Loucy (cell line): ENCODE data around the gene ETNPPL.

ENCODE experiments used
- H2AFZ ChIP-seq: fragments of 200-600 bp; sonication (generic); 2 replicates; pipeline ENCODE4 v1.6.0; 2016; ENCODE audit warnings: antibody characterized with exemption, mild to moderate bottlenecking, low read length, moderate library complexity
- H3F3A ChIP-seq: fragments of 200-600 bp; 2 replicates; pipeline ENCODE4 v1.6.0; 2016; ENCODE audit warnings: antibody characterized with exemption, low read depth, mild to moderate bottlenecking
- H3K27me3 ChIP-seq: fragments of 200-600 bp; sonication (generic); 2 replicates; pipeline ENCODE4 v1.6.1; 2014; ENCODE audit warnings: low read length, mild to moderate bottlenecking; ENCODE audit not compliant: insufficient read depth, poor library complexity, severe bottlenecking
- H3K36me3 ChIP-seq: fragments of 200-600 bp; sonication (generic); 2 replicates; pipeline ENCODE4 v1.6.1; 2016; ENCODE audit warnings: low read length; ENCODE audit not compliant: insufficient read depth
- H3K4me1 ChIP-seq: fragments of 200-600 bp; sonication (generic); 2 replicates; pipeline ENCODE4 v1.5.1; 2014; ENCODE audit warnings: low read length, mild to moderate bottlenecking; ENCODE audit not compliant: insufficient read depth, poor library complexity, severe bottlenecking
- H3K4me2 ChIP-seq: fragments of 200-600 bp; sonication (generic); 2 replicates; pipeline ENCODE4 v1.6.0; 2014; ENCODE audit warnings: antibody characterized with exemption, low read length, low read depth, mild to moderate bottlenecking; ENCODE audit not compliant: poor library complexity, severe bottlenecking
- H3K4me3 ChIP-seq: fragments of 200-600 bp; sonication (generic); 2 replicates; pipeline ENCODE4 v1.5.1; 2014; ENCODE audit warnings: low read length, mild to moderate bottlenecking, mixed read lengths; ENCODE audit not compliant: poor library complexity, severe bottlenecking
- H3K79me2 ChIP-seq: fragments of 200-600 bp; sonication (generic); 2 replicates; pipeline ENCODE4 v1.6.1; 2014; ENCODE audit warnings: low read length; ENCODE audit not compliant: insufficient read depth
- H3K9ac ChIP-seq: fragments of 200-600 bp; sonication (generic); 2 replicates; pipeline ENCODE4 v1.6.0; 2014; ENCODE audit warnings: mild to moderate bottlenecking, low read depth, low read length, moderate library complexity; ENCODE audit not compliant: poor library complexity, severe bottlenecking
- H3K9me2 ChIP-seq: fragments of 200-600 bp; sonication (generic); replicated peaks from 2 replicates; pipeline ENCODE4 v1.6.1; 2016; ENCODE audit warnings: low read depth, low read length, mixed read lengths
- H3K9me3 ChIP-seq: fragments of 200-600 bp; sonication (generic); 2 replicates; pipeline ENCODE4 v1.6.1; 2014; ENCODE audit warnings: mild to moderate bottlenecking, antibody characterized with exemption, low read length, low read depth; ENCODE audit not compliant: insufficient read depth
- H4K20me1 ChIP-seq: fragments of 200-600 bp; sonication (generic); 2 replicates; pipeline ENCODE4 v1.6.0; 2014; ENCODE audit warnings: antibody characterized with exemption, low read length, mild to moderate bottlenecking; ENCODE audit not compliant: insufficient read depth, poor library complexity, severe bottlenecking
- EZH2phosphoT487 ChIP-seq: fragments of 200-600 bp; IDR thresholded peaks from 2 replicates; pipeline ENCODE4 v1.6.1; 2018; ENCODE audit warnings: antibody characterized with exemption, mild to moderate bottlenecking, moderate library complexity, borderline replicate concordance
- TF ChIP-seq, protein P1 (sequence below): fragments of 200-600 bp; sonication (generic); conservative IDR thresholded peaks from 2 replicates; pipeline ENCODE4 v1.5.1; 2014; ENCODE audit warnings: mild to moderate bottlenecking, antibody characterized with exemption, low read length

ETNPPL gene

DNA sequence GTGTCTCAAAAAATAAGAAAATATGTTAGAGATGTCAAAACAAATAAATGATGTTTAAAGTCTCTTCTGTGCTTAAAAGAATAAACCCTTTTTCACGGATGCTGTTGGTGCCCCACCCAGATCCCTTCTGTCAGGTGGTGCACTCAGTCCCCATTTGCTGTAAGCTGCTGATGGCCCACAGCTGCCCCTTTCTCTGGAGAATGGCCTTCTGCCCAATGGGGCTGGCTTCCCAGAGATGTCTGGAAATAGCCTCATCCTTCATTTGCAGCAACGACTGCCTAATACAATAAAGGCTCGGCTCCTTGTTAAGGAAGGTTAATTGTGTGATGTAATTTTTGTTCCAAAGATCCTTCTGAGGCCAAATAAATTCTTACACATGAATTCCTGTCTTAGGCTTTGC lies 31.8 kb downstream of the ETNPPL start:
- no peak overlapping the region for H3K9ac ChIP-seq
- H3K27me3 ChIP-seq: no peaks in the 10 kb centered on the region
- H3K4me1 ChIP-seq: no peaks in the 10 kb centered on the region
- H3K9me3 ChIP-seq: peaks cover 3% of the 10 kb centered on the region; the same call in 1 of the 2 replicates
- no peak overlapping the region for H3K4me2 ChIP-seq
- H4K20me1 ChIP-seq: no peaks in the 10 kb centered on the region
- H3K9me2 ChIP-seq: no peaks in the 10 kb centered on the region
- no peak for TF ChIP-seq EZH2phosphoT487
- TF ChIP-seq, protein P1, sequence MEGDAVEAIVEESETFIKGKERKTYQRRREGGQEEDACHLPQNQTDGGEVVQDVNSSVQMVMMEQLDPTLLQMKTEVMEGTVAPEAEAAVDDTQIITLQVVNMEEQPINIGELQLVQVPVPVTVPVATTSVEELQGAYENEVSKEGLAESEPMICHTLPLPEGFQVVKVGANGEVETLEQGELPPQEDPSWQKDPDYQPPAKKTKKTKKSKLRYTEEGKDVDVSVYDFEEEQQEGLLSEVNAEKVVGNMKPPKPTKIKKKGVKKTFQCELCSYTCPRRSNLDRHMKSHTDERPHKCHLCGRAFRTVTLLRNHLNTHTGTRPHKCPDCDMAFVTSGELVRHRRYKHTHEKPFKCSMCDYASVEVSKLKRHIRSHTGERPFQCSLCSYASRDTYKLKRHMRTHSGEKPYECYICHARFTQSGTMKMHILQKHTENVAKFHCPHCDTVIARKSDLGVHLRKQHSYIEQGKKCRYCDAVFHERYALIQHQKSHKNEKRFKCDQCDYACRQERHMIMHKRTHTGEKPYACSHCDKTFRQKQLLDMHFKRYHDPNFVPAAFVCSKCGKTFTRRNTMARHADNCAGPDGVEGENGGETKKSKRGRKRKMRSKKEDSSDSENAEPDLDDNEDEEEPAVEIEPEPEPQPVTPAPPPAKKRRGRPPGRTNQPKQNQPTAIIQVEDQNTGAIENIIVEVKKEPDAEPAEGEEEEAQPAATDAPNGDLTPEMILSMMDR: no peak
- no peaks in the 10 kb centered on the region for H3K79me2 ChIP-seq
- no peaks in the 10 kb centered on the region for H3F3A ChIP-seq
- H2AFZ ChIP-seq: no peak overlapping the region
- no peak overlapping the region for H3K4me3 ChIP-seq
- no peaks in the 10 kb centered on the region for H3K36me3 ChIP-seq

DNA sequence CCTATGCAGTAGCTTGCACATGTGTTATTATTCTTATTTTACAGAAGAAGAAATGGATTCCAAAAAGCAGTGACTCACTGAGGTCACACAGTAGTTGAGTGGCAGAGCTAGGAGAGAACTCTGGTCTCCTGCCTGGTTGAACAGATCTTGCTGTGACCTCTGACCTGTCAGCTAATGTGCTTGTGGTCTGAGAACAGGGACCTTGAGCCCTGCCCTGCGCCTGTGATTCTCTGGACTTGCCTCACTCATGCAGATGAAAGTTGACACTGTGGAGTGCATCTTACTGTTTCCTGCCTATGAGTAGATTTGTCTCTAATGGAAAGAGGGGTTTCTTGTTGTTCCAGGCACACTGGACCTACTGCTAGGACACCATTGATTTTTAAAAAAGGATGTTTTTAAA lies 32.3 kb downstream of the ETNPPL start:
- TF ChIP-seq EZH2phosphoT487: no peak
- TF ChIP-seq, protein P1: no peak
- no peak overlapping the region for H3K4me3 ChIP-seq
- no peaks in the 10 kb centered on the region for H3K36me3 ChIP-seq
- H3K9ac ChIP-seq: no peak overlapping the region
- H3K27me3 ChIP-seq: no peaks in the 10 kb centered on the region
- H3K9me2 ChIP-seq: no peaks in the 10 kb centered on the region
- H2AFZ ChIP-seq: no peak overlapping the region
- no peaks in the 10 kb centered on the region for H4K20me1 ChIP-seq
- H3K79me2 ChIP-seq: no peaks in the 10 kb centered on the region
- no peaks in the 10 kb centered on the region for H3K4me1 ChIP-seq
- H3F3A ChIP-seq: no peaks in the 10 kb centered on the region
- H3K9me3 ChIP-seq: peaks cover 5% of the 10 kb centered on the region; the same call in 1 of the 2 replicates
- H3K4me2 ChIP-seq: no peak overlapping the region

DNA sequence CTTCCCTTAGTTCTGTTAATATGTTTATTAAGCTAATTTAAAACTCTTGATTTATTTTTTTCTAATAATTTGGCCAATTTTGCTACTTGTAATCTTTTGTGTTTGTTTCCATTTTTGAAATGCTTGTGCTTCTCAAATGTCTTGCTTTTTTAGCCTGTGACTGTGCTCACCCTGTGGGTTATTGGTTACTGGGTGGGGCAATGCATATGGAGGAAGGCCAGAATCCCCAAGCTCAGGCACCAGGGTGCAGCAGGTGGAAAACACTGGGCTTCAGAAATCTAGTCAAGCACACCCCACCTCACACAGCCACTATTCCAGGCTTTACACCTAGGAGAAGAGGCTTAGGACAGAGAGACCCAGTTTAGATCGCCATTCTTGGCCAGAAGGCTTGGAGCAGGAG lies 33.1 kb downstream of the ETNPPL start:
- Histone ChIP-seq H3F3A (no peaks in the 10 kb centered on the region), H3K4me3 (no peak overlapping the region), H3K4me2 (no peak overlapping the region), H3K9ac (no peak overlapping the region), H3K27me3 (no peaks in the 10 kb centered on the region), H2AFZ (no peak overlapping the region), H3K36me3 (no peaks in the 10 kb centered on the region), H4K20me1 (no peaks in the 10 kb centered on the region), H3K4me1 (no peaks in the 10 kb centered on the region), H3K9me3 (peaks cover 13% of the 10 kb centered on the region), H3K79me2 (no peaks in the 10 kb centered on the region), H3K9me2 (no peaks in the 10 kb centered on the region)
- TF ChIP-seq EZH2phosphoT487: no peak
- TF ChIP-seq, protein P1: no peak
